Activated CD8-positive, alpha-beta T cell treated with anti-CD3 and anti-CD28 coated beads for 36 hours (primary cell): ENCODE results near the gene TBX1. TPM values are rescaled to one million over a fixed set of nuclear protein-coding genes. Genes with fewer than 3 reads are reported as not detected.

Experiments
- ATAC-seq: fragments of 200-7000 bp; cut with Tn5 transposase; one replicate; pipeline ENCODE4 v1.10.0; 2021; ENCODE audit warnings: mild to moderate bottlenecking, moderate library complexity
- CTCF ChIA-PET: fragments of 350-600 bp; sonication (Branson Sonifier 250); formaldehyde crosslinking; loops from one replicate; lab custom pipeline; 2021; ENCODE audit warnings: antibody characterized with exemption; lab: Charles Lee
- POLR2A ChIA-PET: fragments of 350-600 bp; sonication (Branson Sonifier 250); formaldehyde crosslinking; loops from one replicate; lab custom pipeline; 2021; ENCODE audit warnings: antibody characterized with exemption; lab: Charles Lee
- DNase-seq: peaks from one replicate; pipeline ENCODE4 v3.0.0-alpha.2; 2020
- H3K27ac Mint-ChIP-seq: one replicate; pipeline ENCODE4 v1.8.0; 2021; ENCODE audit warnings: mild to moderate bottlenecking, mixed read lengths
- H3K27me3 Mint-ChIP-seq: one replicate; pipeline ENCODE4 v1.8.0; 2021; ENCODE audit warnings: mixed read lengths
- H3K36me3 Mint-ChIP-seq: one replicate; pipeline ENCODE4 v1.8.0; 2021; ENCODE audit warnings: low read depth, mixed read lengths
- H3K4me1 Mint-ChIP-seq: one replicate; pipeline ENCODE4 v1.8.0; 2021; ENCODE audit warnings: low read depth, mixed read lengths
- H3K4me3 Mint-ChIP-seq: one replicate; pipeline ENCODE4 v1.8.0; 2021; ENCODE audit warnings: mild to moderate bottlenecking, moderate library complexity, mixed read lengths
- H3K9me3 Mint-ChIP-seq: one replicate; pipeline ENCODE4 v1.8.0; 2021; ENCODE audit warnings: mixed read lengths
- intact Hi-C: fragments of 100-400 bp; cut with micrococcal nuclease; formaldehyde crosslinking; loops from one replicate; pipeline ENCODE4 v1.10.0; 2022
- total RNA-seq, 2 experiments: library from RNA; stranded (reverse); gene quantifications; one replicate each; pipeline ENCODE4 v1.2.3, GENCODE V29; 2021
- TF ChIP-seq, protein P1 (sequence below): fragments of 200-600 bp; IDR thresholded peaks from one replicate; pipeline ENCODE4 v1.8.0; 2022; ENCODE audit warnings: antibody characterized with exemption, mild to moderate bottlenecking

TBX1 gene
- total RNA-seq, 2 experiments from 2014 or later: not detected

DNA sequence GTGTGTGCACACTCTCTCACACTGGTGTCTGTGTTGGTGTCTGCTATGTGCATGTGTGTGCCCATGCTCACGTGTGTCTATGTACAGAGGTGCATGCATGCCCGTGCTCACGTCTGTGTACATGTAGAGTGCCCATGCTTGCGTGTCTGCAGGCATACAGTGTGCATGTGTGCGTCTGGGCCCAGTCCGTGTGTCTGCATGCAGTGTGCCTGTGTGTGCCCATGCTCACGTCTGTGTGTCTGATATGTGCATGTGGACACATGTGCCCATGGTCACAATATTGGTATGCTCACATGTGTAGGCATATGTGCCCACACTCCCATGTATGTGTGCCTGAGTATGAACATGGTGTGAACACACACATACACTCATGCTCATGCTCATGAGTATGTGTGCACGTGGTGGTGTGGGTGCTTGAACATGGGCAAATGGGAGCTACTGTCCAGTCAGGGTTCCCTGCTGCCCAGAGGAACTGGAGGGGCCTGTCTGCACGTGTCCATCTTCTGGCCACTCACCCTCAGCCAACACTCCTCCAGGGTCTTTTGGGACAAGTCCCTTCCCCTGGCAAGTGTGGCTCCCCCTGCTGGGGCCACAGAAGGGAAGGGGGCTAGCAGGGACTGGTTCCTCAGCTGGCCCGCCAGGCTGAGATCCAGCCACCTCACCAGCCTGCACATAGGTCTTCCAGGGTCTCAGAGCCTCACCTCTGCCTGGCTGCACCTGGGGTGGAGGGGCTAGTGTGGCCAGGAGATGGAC is 7.3 kb upstream of the TBX1 start:
- Mint-ChIP-seq H3K27me3 (peaks cover 38% of the 10 kb centered on the region), H3K4me3 (no peak overlapping the region), H3K36me3 (no peaks in the 10 kb centered on the region), H3K9me3 (no peaks in the 10 kb centered on the region), H3K4me1 (peaks cover 15% of the 10 kb centered on the region), H3K27ac (no peak overlapping the region)
- ATAC-seq (no peak), DNase-seq (no peak)
- ChIA-PET CTCF (interaction anchor here (1.2 to 4.2 kb wide), 4 partner anchors 23 to 159 kb away, joined by 3 to 17 read pairs (median 6); partner anchors contain the start of gene GP1BB), POLR2A (no interaction called here)
- intact Hi-C loops: no loop called here
- TF ChIP-seq, protein P1, sequence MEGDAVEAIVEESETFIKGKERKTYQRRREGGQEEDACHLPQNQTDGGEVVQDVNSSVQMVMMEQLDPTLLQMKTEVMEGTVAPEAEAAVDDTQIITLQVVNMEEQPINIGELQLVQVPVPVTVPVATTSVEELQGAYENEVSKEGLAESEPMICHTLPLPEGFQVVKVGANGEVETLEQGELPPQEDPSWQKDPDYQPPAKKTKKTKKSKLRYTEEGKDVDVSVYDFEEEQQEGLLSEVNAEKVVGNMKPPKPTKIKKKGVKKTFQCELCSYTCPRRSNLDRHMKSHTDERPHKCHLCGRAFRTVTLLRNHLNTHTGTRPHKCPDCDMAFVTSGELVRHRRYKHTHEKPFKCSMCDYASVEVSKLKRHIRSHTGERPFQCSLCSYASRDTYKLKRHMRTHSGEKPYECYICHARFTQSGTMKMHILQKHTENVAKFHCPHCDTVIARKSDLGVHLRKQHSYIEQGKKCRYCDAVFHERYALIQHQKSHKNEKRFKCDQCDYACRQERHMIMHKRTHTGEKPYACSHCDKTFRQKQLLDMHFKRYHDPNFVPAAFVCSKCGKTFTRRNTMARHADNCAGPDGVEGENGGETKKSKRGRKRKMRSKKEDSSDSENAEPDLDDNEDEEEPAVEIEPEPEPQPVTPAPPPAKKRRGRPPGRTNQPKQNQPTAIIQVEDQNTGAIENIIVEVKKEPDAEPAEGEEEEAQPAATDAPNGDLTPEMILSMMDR: no peak

DNA sequence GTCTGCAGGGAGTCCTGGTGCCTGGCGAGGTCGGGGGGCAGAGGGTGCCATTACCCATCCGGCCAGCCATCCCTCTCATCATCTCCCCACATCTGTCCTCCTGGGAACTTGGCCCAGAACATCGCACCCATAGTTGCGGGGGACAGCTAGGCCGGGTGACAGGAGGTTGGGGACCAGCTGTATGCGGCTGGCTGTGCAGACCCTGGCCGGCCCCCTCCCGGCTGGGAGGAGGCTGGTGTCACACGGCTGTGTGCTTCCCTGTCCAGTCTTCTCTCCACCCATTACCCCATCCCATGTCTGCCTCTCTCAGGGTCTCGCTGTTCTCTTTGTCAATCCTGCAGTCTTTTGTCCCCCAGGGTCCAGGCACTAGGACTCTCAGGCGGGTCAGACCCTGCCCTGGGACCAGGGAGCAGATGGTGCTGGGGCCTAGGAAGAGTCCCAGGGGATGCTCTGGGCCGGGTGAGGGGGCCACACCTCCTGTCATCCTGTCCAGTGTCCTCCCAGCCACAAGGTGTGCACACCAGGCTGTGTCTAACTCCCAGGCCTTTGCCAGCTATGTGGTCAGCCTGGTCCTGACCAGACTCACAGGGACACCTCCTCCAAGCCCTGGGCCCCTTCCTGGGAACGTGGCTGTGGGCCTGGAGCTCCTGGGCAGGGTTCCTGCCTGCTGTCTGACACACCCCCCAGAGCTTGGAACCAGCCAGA is 6.4 kb upstream of the TBX1 start:
- Mint-ChIP-seq H3K36me3 (no peaks in the 10 kb centered on the region), H3K27me3 (peaks cover 41% of the 10 kb centered on the region), H3K9me3 (no peaks in the 10 kb centered on the region), H3K4me3 (no peak overlapping the region), H3K4me1 (peaks cover 15% of the 10 kb centered on the region), H3K27ac (no peak overlapping the region)
- intact Hi-C loops: no loop called here
- DNase-seq: no peak
- no peak for ATAC-seq
- ChIA-PET CTCF (interaction anchor here (1.2 to 4.2 kb wide), 4 partner anchors 23 to 158 kb away, joined by 3 to 17 read pairs (median 6); partner anchors contain the start of gene GP1BB), POLR2A (no interaction called here)
- TF ChIP-seq, protein P1: no peak

DNA sequence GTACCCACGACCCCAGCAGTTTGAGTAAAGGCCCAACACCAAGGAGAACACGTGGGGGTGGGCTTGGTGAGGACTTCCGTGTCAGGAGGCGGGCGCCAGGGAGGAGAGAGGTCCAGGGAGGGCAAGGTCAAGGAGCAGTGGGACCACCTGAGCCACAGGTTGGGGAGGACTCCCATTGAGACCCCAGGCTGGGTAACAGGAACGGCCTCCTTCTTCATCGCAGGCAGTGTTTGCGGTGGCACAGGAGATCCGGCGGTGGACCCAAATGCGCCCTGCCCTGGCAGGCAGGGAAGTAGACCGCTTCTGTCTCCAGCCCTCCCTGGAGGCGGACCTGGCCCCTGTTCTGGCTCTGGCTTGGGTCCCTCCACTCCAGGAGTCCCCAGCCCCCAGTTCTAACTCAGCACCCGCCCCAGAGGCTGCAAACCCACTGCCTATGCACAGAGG is 5.9 kb upstream of the TBX1 start:
- Mint-ChIP-seq H3K27me3 (peaks cover 45% of the 10 kb centered on the region), H3K4me1 (peaks cover 19% of the 10 kb centered on the region), H3K9me3 (no peaks in the 10 kb centered on the region), H3K36me3 (no peaks in the 10 kb centered on the region), H3K27ac (no peak overlapping the region), H3K4me3 (no peak overlapping the region)
- intact Hi-C loops: no loop called here
- DNase-seq: no peak
- ChIA-PET CTCF (interaction anchor here (0.7 to 4.2 kb wide), 5 partner anchors 24 to 157 kb away, joined by 3 to 17 read pairs (median 5); partner anchors contain the start of gene GP1BB), POLR2A (no interaction called here)
- ATAC-seq: no peak
- TF ChIP-seq, protein P1: no peak

DNA sequence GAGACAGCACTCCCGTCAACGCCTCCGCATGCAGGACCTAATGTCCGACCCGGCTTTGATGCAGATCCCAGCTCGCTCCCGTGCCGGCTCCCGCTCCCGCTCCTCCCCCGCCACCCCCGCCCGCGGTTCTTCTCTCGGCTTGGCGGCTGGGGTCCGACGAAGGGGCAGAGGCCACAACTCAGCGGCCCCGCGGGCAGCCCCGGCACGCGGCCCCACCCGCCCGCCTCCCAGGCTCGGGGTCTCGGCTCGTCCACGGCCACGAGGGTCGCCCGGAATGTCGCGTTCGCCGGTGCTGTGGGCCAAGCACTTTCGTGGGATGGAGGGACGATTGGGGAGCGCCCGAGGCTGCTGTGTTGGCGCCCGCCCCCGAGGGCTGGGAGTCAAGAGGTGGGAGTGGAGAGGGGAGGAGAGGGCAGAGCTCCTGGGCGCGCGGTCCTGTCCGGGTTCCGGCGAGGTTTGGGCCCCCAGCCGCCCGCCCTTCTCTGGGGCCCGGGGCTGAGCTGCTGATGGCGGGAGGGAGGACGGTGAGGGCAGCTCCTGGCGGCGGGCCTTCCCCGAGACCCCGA is 5.3 kb upstream of the TBX1 start:
- ChIA-PET POLR2A (no interaction called here), CTCF (interaction anchor here (0.7 to 2.0 kb wide), 5 partner anchors 25 to 164 kb away, joined by 3 to 6 read pairs (median 3); partner anchors contain the start of gene GP1BB)
- Mint-ChIP-seq H3K9me3 (no peaks in the 10 kb centered on the region), H3K4me3 (no peak overlapping the region), H3K4me1 (peaks cover 24% of the 10 kb centered on the region), H3K36me3 (no peaks in the 10 kb centered on the region), H3K27me3 (peaks cover 50% of the 10 kb centered on the region), H3K27ac (no peak overlapping the region)
- ATAC-seq (no peak), DNase-seq (no peak)
- intact Hi-C loops: no loop called here
- TF ChIP-seq, protein P1: no peak
